ENCODE measurements around the gene DSP. TPM values are rescaled to one million over a fixed set of nuclear protein-coding genes. Genes with fewer than 3 reads are reported as not detected.

The DSP gene
- polyA plus RNA-seq, 1 donor from 2014 or later, result 0.05 TPM

GRCh38 chr6:7632501-7633290 lies 91.2 kb downstream of the DSP start:
- no peaks in the 10 kb centered on the region for H4K20me1 ChIP-seq (ENCODE audit: insufficient read depth)
- H3K4me2 ChIP-seq (ENCODE audit: low read length), result no peak overlapping the region
- H2AFZ ChIP-seq (ENCODE audit: low read depth, low read length), result no peak overlapping the region
- no peaks in the 10 kb centered on the region for H3K79me2 ChIP-seq (replicated peaks; ENCODE audit: insufficient read depth, low read length)
- H3K9ac ChIP-seq (ENCODE audit: low read length), result no peak overlapping the region
- peaks cover 17% of the 10 kb centered on the region for H3K27me3 ChIP-seq (ENCODE audit: insufficient read depth, low read depth, low read length)
- no peak overlapping the region for H3K27ac ChIP-seq (ENCODE audit: low read length)
- H3K36me3 ChIP-seq (ENCODE audit: insufficient read depth, low read length), result no peaks in the 10 kb centered on the region
- no peaks in the 10 kb centered on the region for H3F3A ChIP-seq (ENCODE audit: insufficient read depth, low read length, poor library complexity, severe bottlenecking)
- no peak for TF ChIP-seq TAF1 (IDR thresholded peaks at IDR 0.05; ENCODE audit: low read depth)
- TF ChIP-seq CTCF (IDR thresholded peaks at IDR 0.05; ENCODE audit: poor library complexity, severe bottlenecking), result no peak
- TF ChIP-seq REST (IDR thresholded peaks at IDR 0.05; ENCODE audit: borderline replicate concordance), result no peak
- no peak for TF ChIP-seq RAD21 (conservative IDR thresholded peaks at IDR 0.05)
- no peak for TF ChIP-seq MXI1 (conservative IDR thresholded peaks at IDR 0.05; ENCODE audit: poor library complexity, severe bottlenecking)
- TF ChIP-seq EP300 (conservative IDR thresholded peaks at IDR 0.05; ENCODE audit: poor library complexity, severe bottlenecking), result no peak
- TF ChIP-seq POLR2AphosphoS5 (IDR thresholded peaks at IDR 0.05), result no peak
- no peak for TF ChIP-seq SMC3 (conservative IDR thresholded peaks at IDR 0.05; ENCODE audit: poor library complexity)
- no peak for TF ChIP-seq EZH2 (IDR thresholded peaks at IDR 0.05; ENCODE audit: borderline replicate concordance, insufficient read depth, low read length, poor library complexity, severe bottlenecking)
- H3K9me3 ChIP-seq (ENCODE audit: low read length), result peaks cover 5% of the 10 kb centered on the region
- H3K9me2 ChIP-seq (ENCODE audit: insufficient read depth, low read length), result no peaks in the 10 kb centered on the region
- H3K4me3 ChIP-seq (ENCODE audit: low read length), result no peak overlapping the region

GRCh38 chr6:7633361-7633760 lies 91.9 kb downstream of the DSP start:
- Histone ChIP-seq H3K9ac (ENCODE audit: low read length) (no peak overlapping the region), H3F3A (ENCODE audit: insufficient read depth, low read length, poor library complexity, severe bottlenecking) (no peaks in the 10 kb centered on the region), H3K27ac (ENCODE audit: low read length) (peak overlapping the region; percentile 2), H3K4me3 (ENCODE audit: low read length) (no peak overlapping the region), H3K36me3 (ENCODE audit: insufficient read depth, low read length) (no peaks in the 10 kb centered on the region), H3K79me2 (replicated peaks; ENCODE audit: insufficient read depth, low read length) (no peaks in the 10 kb centered on the region), H3K9me3 (ENCODE audit: low read length) (peaks cover 5% of the 10 kb centered on the region), H3K27me3 (ENCODE audit: insufficient read depth, low read depth, low read length) (peaks cover 16% of the 10 kb centered on the region), H3K4me2 (ENCODE audit: low read length) (no peak overlapping the region), H3K9me2 (ENCODE audit: insufficient read depth, low read length) (no peaks in the 10 kb centered on the region), H4K20me1 (ENCODE audit: insufficient read depth) (no peaks in the 10 kb centered on the region), H2AFZ (ENCODE audit: low read depth, low read length) (no peak overlapping the region)
- TF ChIP-seq EP300 (conservative IDR thresholded peaks at IDR 0.05; ENCODE audit: poor library complexity, severe bottlenecking) (no peak), POLR2AphosphoS5 (IDR thresholded peaks at IDR 0.05) (no peak), REST (IDR thresholded peaks at IDR 0.05; ENCODE audit: borderline replicate concordance) (no peak), SMC3 (conservative IDR thresholded peaks at IDR 0.05; ENCODE audit: poor library complexity) (no peak), MXI1 (conservative IDR thresholded peaks at IDR 0.05; ENCODE audit: poor library complexity, severe bottlenecking) (no peak), CTCF (IDR thresholded peaks at IDR 0.05; ENCODE audit: poor library complexity, severe bottlenecking) (no peak), EZH2 (IDR thresholded peaks at IDR 0.05; ENCODE audit: borderline replicate concordance, insufficient read depth, low read length, poor library complexity, severe bottlenecking) (no peak), TAF1 (IDR thresholded peaks at IDR 0.05; ENCODE audit: low read depth) (no peak), RAD21 (conservative IDR thresholded peaks at IDR 0.05) (no peak)

Data from neural cell (in vitro differentiated cells).